DOHH2 (cell line): Measurements from ENCODE around the gene PPP4R2.

Experiments used
- H3F3A ChIP-seq: fragments of 200-600 bp; sonication (generic), shearing (Covaris generic); 2 replicates; pipeline ENCODE4 v1.6.0; 2016; ENCODE audit warnings: antibody characterized with exemption, mild to moderate bottlenecking; ENCODE audit not compliant: control insufficient read depth, insufficient read depth
- H3K27ac ChIP-seq: fragments of 200-600 bp; sonication (generic); 2 replicates; pipeline ENCODE4 v1.5.1; 2014; ENCODE audit warnings: low read depth, mild to moderate bottlenecking, low read length, moderate library complexity
- H3K27me3 ChIP-seq: fragments of 200-600 bp; sonication (generic); 2 replicates; pipeline ENCODE4 v1.6.1; 2014; ENCODE audit warnings: mild to moderate bottlenecking, low read length, mixed read lengths; ENCODE audit not compliant: control insufficient read depth
- H3K36me3 ChIP-seq: fragments of 200-600 bp; sonication (generic); 2 replicates; pipeline ENCODE4 v1.6.1; 2014; ENCODE audit warnings: mild to moderate bottlenecking, low read length, moderate library complexity, mixed read lengths; ENCODE audit not compliant: control insufficient read depth
- H3K4me1 ChIP-seq: fragments of 200-600 bp; sonication (generic); 2 replicates; pipeline ENCODE4 v1.6.1; 2014; ENCODE audit warnings: mild to moderate bottlenecking, low read length, mixed read lengths; ENCODE audit not compliant: control insufficient read depth
- H3K4me2 ChIP-seq: fragments of 200-600 bp; sonication (generic); 2 replicates; pipeline ENCODE4 v1.6.0; 2014; ENCODE audit warnings: mild to moderate bottlenecking, low read length, moderate library complexity
- H3K4me3 ChIP-seq: fragments of 200-600 bp; sonication (generic); 2 replicates; pipeline ENCODE4 v1.5.1; 2014; ENCODE audit warnings: mild to moderate bottlenecking, low read length, mixed read lengths
- H3K79me2 ChIP-seq: fragments of 200-600 bp; sonication (generic); 2 replicates; pipeline ENCODE4 v1.6.1; 2014; ENCODE audit warnings: mild to moderate bottlenecking, low read length, mixed read lengths; ENCODE audit not compliant: control insufficient read depth
- H3K9me2 ChIP-seq: fragments of 200-600 bp; sonication (generic); replicated peaks from 2 replicates; pipeline ENCODE4 v1.6.1; 2014; ENCODE audit warnings: mild to moderate bottlenecking, low read length, mixed read lengths; ENCODE audit not compliant: control insufficient read depth
- H3K9me3 ChIP-seq: fragments of 200-600 bp; sonication (generic); 2 replicates; pipeline ENCODE4 v1.6.1; 2014; ENCODE audit warnings: antibody characterized with exemption, low read length, mixed read lengths; ENCODE audit not compliant: control insufficient read depth, insufficient read depth
- H4K20me1 ChIP-seq: fragments of 200-600 bp; sonication (generic); 2 replicates; pipeline ENCODE4 v1.6.0; 2014; ENCODE audit warnings: low read depth, mild to moderate bottlenecking, antibody characterized with exemption, low read length, moderate library complexity; ENCODE audit not compliant: control insufficient read depth, insufficient read depth
- EZH2phosphoT487 ChIP-seq: fragments of 200-600 bp; sonication (generic); IDR thresholded peaks from 2 replicates; pipeline ENCODE4 v1.6.1; 2017; ENCODE audit warnings: borderline replicate concordance, mild to moderate bottlenecking, antibody characterized with exemption, low read length, moderate library complexity, mixed read lengths
- TF ChIP-seq, protein P1 (sequence below): fragments of 200-600 bp; sonication (generic); IDR thresholded peaks from one replicate; pipeline ENCODE4 v1.5.1; 2014; ENCODE audit warnings: antibody characterized with exemption, mild to moderate bottlenecking, low read depth, low read length; ENCODE audit not compliant: poor library complexity, severe bottlenecking

Gene PPP4R2

DNA sequence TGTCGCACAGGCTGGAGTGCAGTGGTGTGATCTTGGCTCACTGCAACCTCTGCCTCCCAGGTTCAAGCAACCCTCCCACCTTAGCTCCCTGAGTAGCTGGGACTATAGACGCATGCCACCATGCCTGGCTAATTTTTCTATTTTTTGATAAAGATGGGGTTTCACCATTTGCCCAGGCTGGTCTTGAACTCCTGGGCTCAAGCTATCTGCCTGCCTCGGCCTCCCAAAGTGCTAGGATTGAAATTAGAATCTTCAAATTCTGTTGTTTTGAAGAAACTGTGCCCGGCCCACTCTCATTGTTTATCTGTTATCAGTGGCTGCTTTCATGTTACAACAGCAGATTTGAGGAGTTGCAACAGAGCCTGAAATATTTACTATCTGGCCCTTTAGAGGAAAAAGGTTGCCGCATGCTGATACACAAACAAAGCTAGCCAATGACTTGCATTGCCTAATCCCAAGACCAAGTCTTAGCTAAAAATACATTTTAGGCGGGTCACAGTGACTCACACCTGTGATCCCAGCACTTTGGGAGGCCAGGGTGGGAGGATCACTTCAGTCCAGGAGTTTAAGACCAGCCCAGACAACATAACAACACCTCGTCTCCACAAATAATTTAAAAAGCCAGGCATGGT is 43.2 kb upstream of the PPP4R2 start:
- no peaks in the 10 kb centered on the region for H3K27me3 ChIP-seq
- no peaks in the 10 kb centered on the region for H3K79me2 ChIP-seq
- no peaks in the 10 kb centered on the region for H3K36me3 ChIP-seq
- H3K9me2 ChIP-seq, result no peaks in the 10 kb centered on the region
- H3K4me1 ChIP-seq, result peaks cover 50% of the 10 kb centered on the region
- H3K4me3 ChIP-seq, result no peak overlapping the region
- H3K4me2 ChIP-seq, result no peak overlapping the region
- no peak overlapping the region for H3K27ac ChIP-seq
- no peaks in the 10 kb centered on the region for H3K9me3 ChIP-seq
- no peaks in the 10 kb centered on the region for H4K20me1 ChIP-seq
- TF ChIP-seq EZH2phosphoT487, result no peak
- TF ChIP-seq, protein P1, sequence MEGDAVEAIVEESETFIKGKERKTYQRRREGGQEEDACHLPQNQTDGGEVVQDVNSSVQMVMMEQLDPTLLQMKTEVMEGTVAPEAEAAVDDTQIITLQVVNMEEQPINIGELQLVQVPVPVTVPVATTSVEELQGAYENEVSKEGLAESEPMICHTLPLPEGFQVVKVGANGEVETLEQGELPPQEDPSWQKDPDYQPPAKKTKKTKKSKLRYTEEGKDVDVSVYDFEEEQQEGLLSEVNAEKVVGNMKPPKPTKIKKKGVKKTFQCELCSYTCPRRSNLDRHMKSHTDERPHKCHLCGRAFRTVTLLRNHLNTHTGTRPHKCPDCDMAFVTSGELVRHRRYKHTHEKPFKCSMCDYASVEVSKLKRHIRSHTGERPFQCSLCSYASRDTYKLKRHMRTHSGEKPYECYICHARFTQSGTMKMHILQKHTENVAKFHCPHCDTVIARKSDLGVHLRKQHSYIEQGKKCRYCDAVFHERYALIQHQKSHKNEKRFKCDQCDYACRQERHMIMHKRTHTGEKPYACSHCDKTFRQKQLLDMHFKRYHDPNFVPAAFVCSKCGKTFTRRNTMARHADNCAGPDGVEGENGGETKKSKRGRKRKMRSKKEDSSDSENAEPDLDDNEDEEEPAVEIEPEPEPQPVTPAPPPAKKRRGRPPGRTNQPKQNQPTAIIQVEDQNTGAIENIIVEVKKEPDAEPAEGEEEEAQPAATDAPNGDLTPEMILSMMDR, result no peak
- 0 out of 2 replicates have a peak, but pooled peaks cover 2% of the 10 kb centered on the region for H3F3A ChIP-seq

- Histone ChIP-seq H3K79me2 (no peaks in the 10 kb centered on the region), H3K4me2 (no peak overlapping the region), H3K4me1 (peaks cover 23% of the 10 kb centered on the region), H4K20me1 (no peaks in the 10 kb centered on the region), H3K9me2 (no peaks in the 10 kb centered on the region), H3K4me3 (no peak overlapping the region), H3F3A (no peaks in the 10 kb centered on the region), H3K27ac (no peak overlapping the region), H3K27me3 (peaks cover 2% of the 10 kb centered on the region; the same call in 1 of the 2 replicates), H3K9me3 (no peaks in the 10 kb centered on the region), H3K36me3 (no peaks in the 10 kb centered on the region)
- TF ChIP-seq, protein P1, result no peak
- TF ChIP-seq EZH2phosphoT487, result no peak
Measured at GRCh38 chr3:72957297-72957696, 39.3 kb upstream of the PPP4R2 start.

- peaks cover 9% of the 10 kb centered on the region for H3K4me1 ChIP-seq
- H3F3A ChIP-seq, result no peaks in the 10 kb centered on the region
- H3K4me3 ChIP-seq, result no peak overlapping the region
- no peak overlapping the region for H3K4me2 ChIP-seq
- no peaks in the 10 kb centered on the region for H4K20me1 ChIP-seq
- H3K9me2 ChIP-seq, result no peaks in the 10 kb centered on the region
- no peaks in the 10 kb centered on the region for H3K36me3 ChIP-seq
- no peaks in the 10 kb centered on the region for H3K9me3 ChIP-seq
- H3K79me2 ChIP-seq, result no peaks in the 10 kb centered on the region
- no peak for TF ChIP-seq EZH2phosphoT487
- TF ChIP-seq, protein P1, result no peak
- H3K27me3 ChIP-seq, result peaks cover 2% of the 10 kb centered on the region; the same call in 1 of the 2 replicates
- H3K27ac ChIP-seq, result no peak overlapping the region
Measured at GRCh38 chr3:72959336-72959735, 37.3 kb upstream of the PPP4R2 start.
